Hepatic stellate cell (primary cell): ENCODE data around the gene MAGEA9B.
"Not testable (repeated sequence)": the region's sequence is repeated elsewhere in the genome, so short reads cannot be mapped to it uniquely, and the experiment has no call there.

Source experiments
- DNase-seq: peaks from one replicate; pipeline ENCODE4 v3.0.0; 2011; ENCODE audit warnings: low spot score

The MAGEA9B gene

DNA sequence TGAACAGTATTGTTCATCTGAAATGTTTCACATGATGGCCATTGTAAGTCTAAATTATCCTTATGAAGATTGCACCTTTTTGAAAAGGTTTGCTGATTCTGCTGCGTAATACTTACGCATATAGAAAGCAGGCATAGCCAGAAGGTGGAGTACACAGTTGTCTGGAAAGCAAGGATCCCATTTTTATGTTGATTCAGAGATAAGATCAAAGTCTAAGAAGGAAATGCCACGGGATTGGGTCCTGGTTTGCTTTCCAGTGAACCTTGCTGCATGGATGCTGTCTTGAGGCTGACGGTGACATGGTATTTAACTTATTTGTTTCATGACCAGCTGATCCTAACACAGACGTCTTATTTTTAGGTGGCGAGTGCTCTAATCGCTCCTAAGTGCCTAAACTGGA, 15.5 kb downstream of the MAGEA9B start:
- DNase-seq: no peak

DNA sequence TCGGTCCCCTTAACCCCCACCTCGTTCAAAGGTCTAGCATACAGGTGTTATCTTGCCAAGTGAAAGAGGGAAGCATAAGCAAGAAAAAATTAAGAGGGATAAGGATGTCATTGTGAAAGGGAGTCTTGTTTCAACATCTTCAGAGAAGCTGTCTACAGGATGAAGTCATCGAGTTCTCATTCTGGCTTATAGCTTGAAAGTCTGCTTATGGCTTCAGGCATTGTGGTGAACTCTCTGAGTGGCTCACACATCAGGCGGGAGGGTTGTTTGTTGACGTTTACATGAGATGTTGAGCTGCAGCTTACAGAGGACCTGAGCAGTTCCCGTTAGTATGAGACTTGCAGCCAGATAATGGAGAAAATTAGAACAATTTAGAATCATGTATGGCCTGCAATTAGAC, 16.6 kb downstream of the MAGEA9B start:
- peak; percentile 13 for DNase-seq

- DNase-seq: no peak
These were observed 17.5 kb downstream of the MAGEA9B start for GRCh38 chrX:149569770-149570169.

GRCh38 chrX:149568701-149569296, 18.5 kb downstream of the MAGEA9B start:
- DNase-seq: no peak

GRCh38 chrX:149567621-149568417, 19.4 kb downstream of the MAGEA9B start:
- DNase-seq: no peak

- DNase-seq: no peak
These were observed 23.9 kb downstream of the MAGEA9B start for GRCh38 chrX:149563359-149563758.

DNA sequence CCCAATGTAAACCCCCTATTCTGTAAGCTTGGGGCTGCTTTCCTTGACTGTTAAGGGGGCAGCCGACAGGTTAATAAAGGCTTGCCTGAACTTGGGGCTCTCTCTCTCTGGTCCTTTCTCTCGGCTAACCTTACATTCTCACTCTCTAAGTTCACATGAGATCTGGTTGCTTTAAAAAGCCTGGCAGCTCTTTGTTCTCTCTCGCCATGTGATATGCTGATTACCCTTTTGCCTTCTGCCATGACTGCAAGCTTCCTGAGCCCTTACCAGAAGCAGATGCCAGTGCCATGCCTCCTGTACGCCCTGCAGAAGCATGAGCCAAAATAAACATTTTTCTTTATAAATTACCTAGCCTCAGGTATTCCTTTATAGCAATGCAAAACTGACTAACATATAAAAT, 32.0 kb downstream of the MAGEA9B start:
- DNase-seq: not testable (repeated sequence)

DNA sequence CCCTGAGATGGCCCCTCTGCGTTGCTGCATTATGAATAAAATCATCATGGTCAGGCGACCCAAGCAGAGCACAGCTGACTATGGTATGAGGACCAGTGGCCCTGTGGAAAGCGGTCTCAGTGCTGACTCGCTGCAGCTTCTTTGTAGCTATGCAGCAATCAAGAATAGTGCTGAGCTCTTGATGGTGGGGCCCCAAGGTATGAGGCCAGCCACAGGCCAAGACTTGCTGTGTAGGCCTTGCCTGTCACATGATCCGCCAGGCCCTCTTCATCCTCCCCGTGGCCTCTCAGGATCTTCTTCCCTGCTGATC, 35.4 kb downstream of the MAGEA9B start:
- not testable (repeated sequence) for DNase-seq

DNA sequence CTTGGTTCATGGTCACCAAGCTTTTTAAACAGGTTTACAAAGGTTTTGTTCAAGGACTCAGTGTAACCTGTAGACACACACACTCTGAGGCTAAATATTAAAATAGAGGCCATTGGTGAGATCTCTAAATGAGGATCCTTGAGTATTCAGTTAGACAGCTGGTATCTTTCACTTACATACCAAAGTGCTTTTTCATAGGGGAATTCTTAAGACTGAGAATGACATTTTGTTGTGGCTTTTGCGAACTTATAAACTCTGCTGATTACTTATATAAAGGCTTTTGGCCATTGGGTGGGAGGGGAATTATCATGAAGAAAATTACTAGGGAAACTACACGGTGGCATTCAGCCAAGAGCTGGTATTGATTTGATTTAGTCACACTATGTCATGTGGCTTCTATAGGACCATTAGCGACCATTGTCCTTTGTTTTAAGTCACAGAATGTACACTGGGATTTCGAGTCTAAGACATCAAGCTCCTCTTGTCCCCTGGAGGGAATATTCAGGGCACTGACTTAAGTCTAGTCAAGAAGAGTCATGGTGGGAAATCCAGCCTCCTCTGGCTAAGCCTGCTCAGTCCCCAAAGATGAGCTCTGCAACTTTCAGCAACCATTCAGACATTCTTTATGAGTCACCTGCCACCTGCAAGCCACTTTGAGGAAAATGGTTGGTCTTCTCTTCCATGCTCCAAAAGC, 35.9 kb downstream of the MAGEA9B start:
- not testable (repeated sequence) for DNase-seq

DNA sequence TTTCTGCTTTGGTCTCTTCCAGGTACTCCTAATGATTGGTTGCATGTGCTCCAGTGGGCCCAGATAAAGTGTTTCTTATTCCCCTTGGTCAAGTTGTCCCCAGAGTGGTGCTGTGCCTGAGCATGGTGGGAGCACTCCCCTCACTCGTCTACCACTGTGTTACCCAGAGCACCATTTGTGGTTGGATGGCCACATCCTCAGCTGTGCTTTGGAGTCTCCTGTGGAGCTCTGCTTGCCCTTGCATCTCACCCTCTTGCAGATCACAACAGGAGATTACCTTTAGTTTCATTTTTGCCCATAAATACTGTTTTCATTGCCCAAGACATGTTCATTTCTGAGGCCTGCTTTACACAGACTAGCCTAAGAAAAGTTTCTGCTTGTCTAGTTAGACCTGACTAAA, 36.8 kb downstream of the MAGEA9B start:
- not testable (repeated sequence) for DNase-seq

GRCh38 chrX:149549701-149550100, 37.6 kb downstream of the MAGEA9B start, which contains the start of gene HSFX3:
TSS of gene HSFX3 (minus strand) at chrX:149549924. CDS start at chrX:149549852, 72 bp downstream.
- DNase-seq: not testable (repeated sequence)

- not testable (repeated sequence) for DNase-seq
These were observed 39.5 kb downstream of the MAGEA9B start for GRCh38 chrX:149547782-149548181.

DNA sequence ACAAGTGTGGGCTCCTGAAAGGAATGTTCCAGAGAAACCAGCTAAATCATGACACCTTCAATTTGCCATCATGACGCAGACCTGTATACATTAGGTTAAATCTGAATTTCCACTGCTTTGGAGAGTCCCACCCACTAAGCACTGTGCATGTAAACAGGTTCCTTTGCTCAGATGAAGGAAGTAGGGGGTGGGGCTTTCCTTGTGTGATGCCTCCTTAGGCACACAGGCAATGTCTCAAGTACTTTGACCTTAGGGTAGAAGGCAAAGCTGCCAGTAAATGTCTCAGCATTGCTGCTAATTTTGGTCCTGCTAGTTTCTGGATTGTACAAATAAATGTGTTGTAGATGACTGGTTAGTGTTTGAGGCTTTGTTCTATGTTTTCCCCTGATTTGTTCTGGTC, 40.3 kb downstream of the MAGEA9B start:
- DNase-seq: not testable (repeated sequence)

DNA sequence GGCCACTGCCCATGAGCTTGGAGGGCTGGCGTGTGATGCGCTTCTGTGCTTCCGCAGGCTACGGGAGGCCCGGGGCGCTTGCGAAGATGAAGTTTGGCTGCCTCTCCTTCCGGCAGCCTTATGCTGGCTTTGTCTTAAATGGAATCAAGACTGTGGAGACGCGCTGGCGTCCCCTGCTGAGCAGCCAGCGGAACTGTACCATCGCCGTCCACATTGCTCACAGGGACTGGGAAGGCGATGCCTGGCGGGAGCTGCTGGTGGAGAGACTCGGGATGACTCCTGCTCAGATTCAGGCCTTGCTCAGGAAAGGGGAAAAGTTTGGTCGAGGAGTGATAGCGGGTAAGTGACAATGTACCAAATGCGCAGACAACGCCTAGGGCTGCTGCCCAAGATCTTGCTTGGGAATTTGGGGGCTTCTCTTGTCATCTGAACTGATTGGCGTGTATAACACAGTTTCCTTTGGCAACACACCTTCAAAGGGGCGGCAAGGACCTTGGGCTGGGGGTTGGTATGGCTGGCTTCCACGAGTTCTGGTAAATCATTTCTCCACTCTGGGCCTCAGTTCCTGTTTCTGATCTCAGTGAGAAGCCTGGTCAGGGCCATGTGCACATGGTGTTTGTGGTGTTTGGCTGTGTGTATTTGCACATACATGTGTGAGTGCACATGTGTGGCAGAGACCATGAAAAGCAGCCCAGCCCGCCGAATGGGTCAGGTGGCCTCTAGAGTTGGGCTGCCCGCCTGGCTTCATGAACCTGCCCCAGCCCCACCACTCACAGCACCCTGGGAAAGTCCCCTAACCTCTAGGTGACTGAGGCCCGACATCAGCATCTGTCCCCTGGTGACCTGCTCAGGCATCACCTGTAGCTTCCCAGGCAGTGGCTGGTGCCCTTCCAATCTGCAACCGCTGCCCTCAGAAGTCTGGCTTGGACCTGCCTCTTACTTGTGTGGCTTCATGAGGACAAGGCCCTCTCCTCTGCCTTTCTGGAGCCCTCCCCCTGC, 41.4 kb downstream of the MAGEA9B start:
- DNase-seq: not testable (repeated sequence)

GRCh38 chrX:149541521-149542047, 45.7 kb downstream of the MAGEA9B start:
- DNase-seq: no peak

GRCh38 chrX:149540621-149541520, 46.4 kb downstream of the MAGEA9B start, which contains the start of gene EOLA1:
TSS of gene EOLA1 (plus strand) at chrX:149541012. CDS start at chrX:149545631, 4,619 bp downstream.
- DNase-seq: peak; percentile 56

DNA sequence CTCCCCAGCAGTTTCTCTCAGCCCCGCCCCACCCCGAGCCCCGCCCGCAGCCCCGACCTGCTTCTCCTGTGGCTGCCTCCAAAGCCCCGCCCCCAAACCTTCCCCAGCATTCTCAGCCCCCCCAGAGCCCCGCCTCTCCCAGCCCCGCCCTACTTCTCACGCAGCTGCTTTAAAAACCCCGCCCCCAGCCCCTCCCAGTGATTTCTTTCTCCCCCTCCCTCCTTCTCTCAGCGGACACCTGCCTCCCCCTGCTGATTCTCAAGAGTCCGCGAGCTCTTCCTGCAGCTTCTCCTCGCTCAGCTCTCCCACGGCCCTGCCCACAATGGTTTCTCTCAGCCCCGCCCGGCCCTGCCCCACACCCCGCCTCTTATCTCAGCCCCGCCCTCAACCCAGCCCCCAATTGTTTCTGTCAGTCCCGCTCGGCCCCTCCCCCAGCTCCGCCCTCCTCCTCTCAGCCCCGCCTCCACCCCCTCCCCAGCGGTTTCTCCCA, 47.1 kb downstream of the MAGEA9B start:
- DNase-seq: peak; percentile 75

DNA sequence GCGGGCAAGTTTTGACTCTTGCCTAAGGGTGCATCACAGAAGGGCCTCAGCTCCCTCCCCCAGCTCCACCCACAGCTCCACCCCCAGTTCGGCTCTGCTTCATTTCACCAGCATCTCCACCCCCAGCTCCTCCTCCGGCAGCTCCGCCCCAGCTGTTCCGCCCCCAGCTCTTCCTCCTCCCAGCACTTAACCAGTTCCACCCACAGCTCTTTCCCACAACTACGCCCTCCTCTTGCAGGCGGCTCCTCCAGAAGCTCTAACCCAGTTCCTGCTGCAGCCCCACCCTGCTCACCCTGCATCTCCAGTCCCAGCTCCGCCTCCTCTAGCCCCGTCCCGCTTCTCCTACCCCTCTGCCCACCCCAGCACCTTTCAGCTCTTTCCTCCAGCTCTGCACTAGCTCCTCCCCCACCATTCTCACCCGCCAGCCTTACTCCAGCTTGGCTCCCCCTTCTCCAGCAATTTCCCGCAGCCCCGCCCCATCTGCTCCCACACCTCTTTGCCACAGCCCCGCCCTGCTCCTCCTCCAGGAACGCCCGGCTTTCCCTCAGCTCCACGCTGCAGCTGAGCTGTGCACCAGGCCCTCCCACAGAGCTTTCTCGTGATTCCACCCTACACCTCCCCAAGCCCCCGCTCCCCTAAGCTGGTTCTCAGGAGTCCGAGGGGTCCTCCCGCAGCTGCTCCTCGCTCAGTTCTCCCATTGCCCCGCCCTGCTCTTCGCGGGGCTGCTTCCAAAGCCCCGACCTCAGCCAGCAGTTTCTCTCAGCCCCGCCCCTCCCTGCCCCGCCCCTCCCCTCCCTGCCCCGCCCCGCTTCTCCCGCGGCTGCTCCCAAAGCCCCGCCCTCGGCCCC, 47.8 kb downstream of the MAGEA9B start:
- peak; percentile 82 for DNase-seq

- DNase-seq: not testable (repeated sequence)
These were observed 49.8 kb downstream of the MAGEA9B start for GRCh38 chrX:149537474-149537873.
